ENCODE data around the gene ID4.
"Not testable (repeated sequence)": the region's sequence is repeated elsewhere in the genome, so short reads cannot be mapped to it uniquely, and the experiment has no call there.

Gene ID4

GRCh38 chr6:19833947-19834346 lies 3.2 kb upstream of the ID4 start:
- DNase-seq (ENCODE audit: low spot score): no peak

GRCh38 chr6:19834858-19835257 lies 2.3 kb upstream of the ID4 start:
- DNase-seq (ENCODE audit: low spot score): no peak

GRCh38 chr6:19835605-19836004 lies 1.6 kb upstream of the ID4 start:
- no peak for DNase-seq (ENCODE audit: low spot score)

GRCh38 chr6:19837511-19838441 lies 606 bp downstream of the ID4 start:
- no peak for DNase-seq (ENCODE audit: low spot score)

- DNase-seq (ENCODE audit: low spot score): no peak
Observed at GRCh38 chr6:19838442-19839236, 1.5 kb downstream of the ID4 start.

- DNase-seq (ENCODE audit: low spot score): no peak
Observed at GRCh38 chr6:19839237-19839546, 2.0 kb downstream of the ID4 start.

GRCh38 chr6:19839788-19840187 lies 2.6 kb downstream of the ID4 start:
- DNase-seq (ENCODE audit: low spot score): no peak

GRCh38 chr6:19841181-19841580 lies 4.0 kb downstream of the ID4 start:
- DNase-seq (ENCODE audit: low spot score): peak; percentile 35

- DNase-seq (ENCODE audit: low spot score): no peak
Observed at GRCh38 chr6:19842030-19842615, 5.0 kb downstream of the ID4 start.

- DNase-seq (ENCODE audit: low spot score): no peak
Observed at GRCh38 chr6:19844689-19845088, 7.5 kb downstream of the ID4 start.

- no peak for DNase-seq (ENCODE audit: low spot score)
Observed at GRCh38 chr6:19845266-19846041, 8.3 kb downstream of the ID4 start.

GRCh38 chr6:19848465-19849029 lies 11.4 kb downstream of the ID4 start:
- no peak for DNase-seq (ENCODE audit: low spot score)

GRCh38 chr6:19849196-19849595 lies 12.0 kb downstream of the ID4 start:
- DNase-seq (ENCODE audit: low spot score): no peak

GRCh38 chr6:19849755-19850154 lies 12.6 kb downstream of the ID4 start:
- DNase-seq (ENCODE audit: low spot score): no peak

GRCh38 chr6:19851241-19852089 lies 14.3 kb downstream of the ID4 start:
- DNase-seq (ENCODE audit: low spot score): peak; percentile 97

GRCh38 chr6:19852090-19852457 lies 14.9 kb downstream of the ID4 start:
- no peak for DNase-seq (ENCODE audit: low spot score)

- DNase-seq (ENCODE audit: low spot score): no peak
Observed at GRCh38 chr6:19852927-19853326, 15.8 kb downstream of the ID4 start.

- not testable (repeated sequence) for DNase-seq (ENCODE audit: low spot score)
Observed at GRCh38 chr6:19854421-19855015, 17.3 kb downstream of the ID4 start.

GRCh38 chr6:19855536-19855935 lies 18.4 kb downstream of the ID4 start:
- no peak for DNase-seq (ENCODE audit: low spot score)

- no peak for DNase-seq (ENCODE audit: low spot score)
Observed at GRCh38 chr6:19857139-19857538, 20.0 kb downstream of the ID4 start.

GRCh38 chr6:19857703-19858102 lies 20.5 kb downstream of the ID4 start:
- DNase-seq (ENCODE audit: low spot score): no peak

Measured in COLO829 (cell line).